CD14-positive monocyte (primary cell): ENCODE data around the gene TRDN. TPM values are rescaled to one million over a fixed set of nuclear protein-coding genes. Genes with fewer than 3 reads are reported as not detected.

Experiments used
- DNase-seq, 3 donors: peaks; one replicate each; pipeline ENCODE4 v3.0.0-alpha.2; 2011 to 2022
- H2AFZ ChIP-seq: 2 replicates; pipeline ENCODE4 v1.6.0; 2012; ENCODE audit warnings: mild to moderate bottlenecking, low read depth, low read length, inconsistent platforms; ENCODE audit not compliant: insufficient read depth, poor library complexity, severe bottlenecking
- H3K27ac ChIP-seq, 2 donors: 1 replicate in 1 of 2; 2 replicates in 1 of 2; pipeline ENCODE4 v1.5.1; 2012 to 2013; ENCODE audit warnings: low read length in 2 of 2, control low read depth in 1 of 2, inconsistent platforms in 1 of 2, low read depth in 1 of 2, mild to moderate bottlenecking in 1 of 2
- H3K27me3 ChIP-seq, 2 donors: one replicate each; pipeline versions ENCODE4 v1.6.0 to v1.6.1; 2011 to 2013; ENCODE audit warnings: low read length in 2 of 2; ENCODE audit not compliant: control insufficient read depth in 2 of 2, insufficient read depth in 2 of 2
- H3K36me3 ChIP-seq, 2 donors: replicated peaks in 1 of 2; 1 replicate in 1 of 2; 2 replicates in 1 of 2; pipeline versions ENCODE4 v1.5.1 to v1.6.1; 2012 to 2013; ENCODE audit warnings: low read length in 2 of 2, control low read depth in 1 of 2, inconsistent platforms in 1 of 2, mild to moderate bottlenecking in 1 of 2; ENCODE audit not compliant: insufficient read depth in 2 of 2, control insufficient read depth in 1 of 2
- H3K4me1 ChIP-seq, 2 donors: 1 replicate in 1 of 2; 2 replicates in 1 of 2; pipeline versions ENCODE4 v1.5.1 to v1.6.1; 2012 to 2013; ENCODE audit warnings: low read length in 2 of 2, control low read depth in 1 of 2, inconsistent platforms in 1 of 2, mild to moderate bottlenecking in 1 of 2, moderate library complexity in 1 of 2; ENCODE audit not compliant: insufficient read depth in 2 of 2, control insufficient read depth in 1 of 2
- H3K4me2 ChIP-seq: replicated peaks from 2 replicates; pipeline ENCODE3; 2012; ENCODE audit warnings: low read length, moderate library complexity, mild to moderate bottlenecking; ENCODE audit not compliant: poor library complexity, severe bottlenecking; ENCODE audit errors: extremely low read depth
- H3K4me3 ChIP-seq, 3 experiments: fragments of 200-600 bp in 1 of 3; sonication (generic) in 1 of 3; replicated peaks in 1 of 3; 1 replicate in 2 of 3; 2 replicates in 1 of 3; pipeline ENCODE4 v1.5.1; 2011 to 2013; ENCODE audit warnings: low read length in 3 of 3, mild to moderate bottlenecking in 3 of 3, control low read depth in 2 of 3, low read depth in 2 of 3, inconsistent platforms in 1 of 3, moderate library complexity in 1 of 3
- H3K79me2 ChIP-seq: 2 replicates; pipeline ENCODE4 v1.6.0; 2012; ENCODE audit warnings: mild to moderate bottlenecking, control low read depth, inconsistent platforms, low read length, moderate library complexity; ENCODE audit not compliant: insufficient read depth
- H3K9ac ChIP-seq: 2 replicates; pipeline ENCODE4 v1.6.0; 2017; ENCODE audit warnings: low read length, mild to moderate bottlenecking; ENCODE audit not compliant: insufficient read depth, poor library complexity, severe bottlenecking
- H3K9me3 ChIP-seq, 2 donors: replicated peaks in 1 of 2; 1 replicate in 1 of 2; 2 replicates in 1 of 2; pipeline versions ENCODE4 v1.5.1 to v1.6.1; 2012 to 2013; ENCODE audit warnings: low read length in 2 of 2, control low read depth in 1 of 2; ENCODE audit not compliant: control insufficient read depth in 1 of 2, insufficient read depth in 1 of 2
- H4K20me1 ChIP-seq: 2 replicates; pipeline ENCODE4 v1.6.0; 2012; ENCODE audit warnings: mild to moderate bottlenecking, low read length, control low read depth, moderate library complexity; ENCODE audit not compliant: insufficient read depth
- H3K27ac Mint-ChIP-seq, 7 donors: one replicate each; pipeline ENCODE4 v1.8.0; 2020; ENCODE audit warnings: mild to moderate bottlenecking in 7 of 7, mixed read lengths in 7 of 7, moderate library complexity in 6 of 7, inconsistent platforms in 2 of 7
- H3K27me3 Mint-ChIP-seq, 3 donors: one replicate each; pipeline ENCODE4 v1.8.0; 2021 to 2022; ENCODE audit warnings: low read depth in 3 of 3, mild to moderate bottlenecking in 3 of 3, mixed read lengths in 3 of 3, moderate library complexity in 3 of 3, inconsistent platforms in 1 of 3
- H3K36me3 Mint-ChIP-seq, 2 donors: one replicate each; pipeline ENCODE4 v1.8.0; 2020; ENCODE audit warnings: mixed read lengths in 2 of 2, inconsistent platforms in 1 of 2, mild to moderate bottlenecking in 1 of 2
- H3K4me1 Mint-ChIP-seq: one replicate; pipeline ENCODE4 v1.8.0; 2020; ENCODE audit warnings: mild to moderate bottlenecking, mixed read lengths
- H3K4me3 Mint-ChIP-seq, 2 donors: one replicate each; pipeline ENCODE4 v1.8.0; 2020; ENCODE audit warnings: mild to moderate bottlenecking in 2 of 2, mixed read lengths in 2 of 2, moderate library complexity in 1 of 2
- H3K9me3 Mint-ChIP-seq, 7 donors: one replicate each; pipeline ENCODE4 v1.8.0; 2020 to 2022; ENCODE audit warnings: mixed read lengths in 7 of 7, mild to moderate bottlenecking in 6 of 7, moderate library complexity in 6 of 7, inconsistent platforms in 2 of 7
- CTCF ChIP-seq: fragments of 200-600 bp; IDR thresholded peaks from one replicate; pipeline ENCODE4 v1.8.0; 2022; ENCODE audit warnings: antibody characterized with exemption, mild to moderate bottlenecking
- WGBS: methylation state at CpG from one replicate; pipeline ENCODE4 v1.1.5; 2013; ENCODE audit warnings: missing lambda C conversion rate; ENCODE audit not compliant: insufficient coverage; 5-methylcytosine and 5-hydroxymethylcytosine counted together
- intact Hi-C, 2 donors: fragments of 100-400 bp; cut with micrococcal nuclease; formaldehyde crosslinking; loops; one replicate each; pipeline versions ENCODE4 v1.15.0 to v1.15.1; 2023
- polyA plus RNA-seq, 3 donors: library from polyadenylated mRNA; depleted of rRNA in 1 of 3; unstranded in 2 of 3; stranded (reverse) in 1 of 3; fragments of 300-500 nt in 2 of 3; fragments of >200 nt in 1 of 3; fragmentation: Illumina TruSeq in 2 of 3; gene quantifications; 1 replicate in 2 of 3; 2 replicates in 1 of 3; pipeline ENCODE4 v1.2.3, GENCODE V29; 2012 to 2021

The TRDN gene
- polyA plus RNA-seq, 3 donors = not detected

DNA sequence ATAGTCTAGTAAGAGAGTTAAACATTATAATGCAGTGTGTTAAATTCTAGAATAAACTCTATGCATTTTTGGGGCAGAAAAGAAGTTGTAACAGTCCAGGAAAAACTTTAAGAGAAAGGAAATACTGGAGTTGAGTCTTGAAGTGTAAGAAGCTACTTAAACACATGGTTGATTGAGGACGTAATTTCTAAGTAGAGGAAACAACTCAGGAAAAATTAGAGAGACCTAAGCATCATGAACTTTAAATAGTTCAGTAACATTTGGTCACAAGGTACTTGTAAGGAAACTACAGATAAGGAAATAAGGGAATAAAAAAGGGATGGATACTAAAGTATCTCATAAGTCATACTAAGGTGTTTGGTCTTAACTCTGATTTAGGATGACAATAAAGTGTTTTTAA, 4.7 kb upstream of the TRDN start:
- Histone ChIP-seq H3K9me3 (no peaks in the 10 kb centered on the region), H4K20me1 (no peaks in the 10 kb centered on the region), H3K27ac (no peak overlapping the region), H3K79me2 (no peaks in the 10 kb centered on the region), H3K4me3 (no peak overlapping the region), H2AFZ (no peak overlapping the region), H3K4me1 (no peaks in the 10 kb centered on the region), H3K36me3 (no peaks in the 10 kb centered on the region), H3K27me3 (no peaks in the 10 kb centered on the region), H3K4me2 (no peak overlapping the region), H3K9ac (no peak overlapping the region)
- WGBS = no CpG with 5 or more reads among the region's 1 CpG
- no peaks in the 10 kb centered on the region for H3K27me3 Mint-ChIP-seq
- TF ChIP-seq CTCF = no peak
- no peak overlapping the region for H3K4me3 Mint-ChIP-seq
- H3K36me3 Mint-ChIP-seq = no peaks in the 10 kb centered on the region
- no peak for DNase-seq
- intact Hi-C loops = no loop called here
- H3K4me1 Mint-ChIP-seq = no peaks in the 10 kb centered on the region
- no peak overlapping the region for H3K27ac Mint-ChIP-seq
- H3K9me3 Mint-ChIP-seq = peaks cover 0 to 3% (median 0%) of the 10 kb centered on the region in 7 donors

GRCh38 chr6:123640567-123641187, 3.9 kb upstream of the TRDN start:
- H2AFZ ChIP-seq = no peak overlapping the region
- no peaks in the 10 kb centered on the region for H3K9me3 ChIP-seq
- no peaks in the 10 kb centered on the region for H3K27me3 ChIP-seq
- WGBS = 86% methylated on average over 1 of the region's 6 CpGs
- H3K4me3 ChIP-seq = no peak overlapping the region
- H3K36me3 ChIP-seq = no peaks in the 10 kb centered on the region
- H4K20me1 ChIP-seq = no peaks in the 10 kb centered on the region
- Mint-ChIP-seq H3K4me1 (no peaks in the 10 kb centered on the region), H3K36me3 (no peaks in the 10 kb centered on the region), H3K27me3 (no peaks in the 10 kb centered on the region), H3K4me3 (no peak overlapping the region), H3K9me3 (peaks cover 0 to 2% (median 0%) of the 10 kb centered on the region in 7 donors), H3K27ac (no peak overlapping the region)
- intact Hi-C loops = no loop called here
- H3K79me2 ChIP-seq = no peaks in the 10 kb centered on the region
- H3K27ac ChIP-seq = no peak overlapping the region
- no peaks in the 10 kb centered on the region for H3K4me1 ChIP-seq
- no peak overlapping the region for H3K4me2 ChIP-seq
- no peak for TF ChIP-seq CTCF
- H3K9ac ChIP-seq = no peak overlapping the region
- no peak for DNase-seq
